Hippocampal formation (tissue), 2 donors: ENCODE measurements around the gene SCGB3A1.

Experiments
- DNase-seq, 2 donors: peaks; one replicate each; lab custom pipeline; 2025; lab: John Stamatoyannopoulos, UW

SCGB3A1 gene

DNA sequence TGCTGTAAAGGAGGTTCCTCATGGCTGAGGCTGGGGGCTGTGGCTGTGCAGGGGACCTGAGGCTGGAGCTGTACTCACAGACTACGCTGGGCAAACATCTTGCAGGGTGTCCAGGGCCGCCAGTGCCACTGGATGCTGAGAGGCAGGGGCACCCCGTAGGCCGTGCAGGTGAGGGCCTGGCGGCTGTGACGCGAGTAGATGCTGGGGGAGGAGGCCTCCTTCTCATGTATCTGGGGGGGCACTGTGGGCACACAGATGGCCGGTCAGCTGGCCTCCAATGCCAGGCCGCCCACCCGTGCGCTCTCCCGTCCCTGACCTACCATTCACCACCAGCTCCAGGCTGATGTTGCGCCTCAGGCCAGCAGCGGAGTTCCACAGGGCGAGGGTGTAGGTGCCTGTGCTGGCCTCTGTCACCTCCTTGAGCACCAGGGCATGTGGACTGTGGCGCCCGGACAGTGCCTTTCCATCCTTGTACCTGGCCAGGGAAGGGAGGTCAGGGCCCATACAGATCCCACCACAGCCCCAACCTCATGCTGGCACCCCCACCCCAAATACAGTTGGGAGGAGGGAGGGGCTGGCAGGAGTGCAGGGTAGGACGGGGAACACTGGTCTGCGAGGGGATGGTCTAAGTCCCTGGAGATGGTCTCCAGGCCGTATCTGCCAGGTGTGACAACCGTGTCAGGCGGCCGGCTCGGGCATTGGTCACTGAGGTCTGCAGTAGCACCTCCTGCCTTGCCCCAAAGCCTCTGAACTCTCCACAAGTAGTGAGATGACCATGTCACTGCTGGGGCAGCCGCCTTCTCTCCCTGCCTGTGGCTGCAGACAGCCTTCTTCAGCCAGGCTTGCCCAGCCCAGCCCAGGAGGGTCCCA is 34.7 kb upstream of the SCGB3A1 start:
- no peak for DNase-seq

DNA sequence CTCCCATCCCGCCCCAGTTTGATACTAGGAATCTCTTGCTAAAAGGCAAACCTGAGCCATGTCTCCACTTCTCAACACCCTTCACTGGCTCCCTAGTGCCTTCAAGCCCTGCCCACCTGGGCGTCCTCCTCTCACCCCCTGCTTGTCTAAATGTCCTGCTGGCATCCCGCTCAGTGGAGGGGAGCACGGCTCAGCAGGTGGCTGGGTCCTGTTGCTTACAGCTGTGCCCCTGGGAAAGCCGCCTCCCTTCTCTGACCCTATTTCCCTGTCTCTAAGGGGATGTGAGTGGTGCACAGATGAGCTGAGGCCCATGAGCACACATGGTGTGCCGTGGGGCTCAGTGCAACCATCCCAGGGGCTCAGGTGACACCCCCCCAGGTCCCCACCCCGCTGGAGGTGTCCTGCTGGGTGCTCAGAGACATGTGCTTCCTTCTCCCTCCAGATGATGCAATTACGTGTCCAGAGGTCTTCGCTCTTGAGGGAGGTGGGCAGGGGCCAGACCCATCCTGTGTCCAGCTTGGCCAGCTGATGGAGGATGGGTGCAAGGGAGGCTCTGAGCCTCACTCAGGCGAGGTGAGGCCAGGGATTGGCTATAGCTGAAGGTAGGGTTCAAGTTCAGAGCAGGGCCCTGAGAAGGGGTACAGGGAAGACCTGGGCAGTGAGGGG is 34.0 kb upstream of the SCGB3A1 start:
- no peak for DNase-seq

DNA sequence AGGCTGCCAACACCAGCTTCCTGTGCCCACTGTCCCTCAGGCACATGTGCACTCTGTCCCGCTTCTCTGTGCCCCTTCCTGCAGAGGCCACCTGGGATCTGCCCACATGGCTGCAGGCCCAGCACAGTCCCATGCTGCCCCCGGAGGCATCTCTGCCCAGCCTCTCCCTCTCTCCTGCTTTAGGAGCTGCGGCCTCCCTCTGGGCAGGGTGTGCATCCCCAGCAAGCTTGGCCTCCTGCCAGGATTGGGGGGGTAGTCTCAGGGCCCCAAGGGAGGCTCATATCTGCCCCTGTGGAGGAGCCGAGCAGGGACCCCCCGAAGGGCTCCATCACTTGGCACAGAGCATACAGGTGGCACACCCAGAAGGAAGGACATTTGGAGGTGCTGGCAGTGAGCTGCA is 33.3 kb upstream of the SCGB3A1 start:
- DNase-seq, result no peak

DNA sequence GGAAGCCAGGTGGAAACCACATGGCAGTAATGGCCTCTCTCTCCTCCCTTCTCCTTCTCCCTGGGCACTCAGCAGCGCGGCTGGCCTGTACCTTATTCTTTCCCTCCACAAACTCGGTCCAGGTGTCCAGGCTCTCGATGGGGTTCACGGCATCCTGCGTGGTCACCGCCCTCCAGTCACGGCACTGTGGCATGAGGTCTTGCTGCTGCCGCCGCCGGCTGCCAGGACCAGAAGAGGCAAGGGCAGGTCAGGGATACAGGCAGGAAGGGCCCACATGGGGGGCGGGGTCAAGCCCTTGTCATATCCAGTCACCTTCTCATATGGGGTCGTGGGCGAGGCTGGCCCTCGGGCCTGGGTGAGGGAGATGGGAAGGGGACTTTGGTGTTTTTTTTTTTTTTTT is 32.5 kb upstream of the SCGB3A1 start:
- no peak for DNase-seq

DNA sequence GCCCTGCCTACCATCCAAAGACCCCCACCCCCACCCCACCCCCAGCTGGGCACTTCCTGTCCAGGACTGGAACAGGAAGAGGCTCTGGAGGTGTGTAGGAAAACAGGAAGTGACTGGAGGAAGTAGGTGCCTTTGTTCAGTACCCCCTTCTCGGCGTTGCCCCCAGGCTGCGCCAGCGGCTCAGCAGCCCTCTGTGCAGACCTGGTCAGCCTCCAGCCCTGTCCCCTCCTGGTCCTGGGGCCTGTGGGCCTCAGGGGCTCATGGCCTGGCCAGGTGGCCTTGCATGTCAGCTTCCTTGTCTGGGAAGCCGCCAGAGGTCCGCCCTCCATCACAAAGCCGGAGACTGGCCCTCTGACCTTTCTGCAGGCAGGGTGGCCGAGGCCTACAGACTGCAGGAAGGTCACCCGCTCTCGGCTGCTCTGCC is 32.1 kb upstream of the SCGB3A1 start:
- DNase-seq, result no peak

DNA sequence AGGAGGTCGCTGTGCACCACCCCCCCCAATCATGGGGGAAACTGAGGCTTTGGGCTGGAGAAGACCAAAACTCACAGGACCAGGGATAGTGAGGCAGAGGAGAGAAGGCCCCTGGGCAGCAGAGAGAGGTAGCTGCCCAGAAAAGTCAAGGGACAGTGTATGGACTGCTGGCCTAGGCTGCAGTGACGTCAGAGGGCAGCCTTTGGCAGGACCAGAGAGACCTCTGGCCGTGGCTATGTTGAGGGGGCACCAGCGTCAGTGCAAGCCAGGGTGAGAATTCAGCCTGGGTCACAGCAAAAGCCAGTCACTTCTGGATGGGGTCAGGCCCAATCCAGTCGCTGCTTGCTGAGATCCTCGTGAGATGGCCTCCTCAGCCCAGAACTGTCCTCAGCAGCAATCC is 31.6 kb upstream of the SCGB3A1 start:
- DNase-seq, result no peak

DNA sequence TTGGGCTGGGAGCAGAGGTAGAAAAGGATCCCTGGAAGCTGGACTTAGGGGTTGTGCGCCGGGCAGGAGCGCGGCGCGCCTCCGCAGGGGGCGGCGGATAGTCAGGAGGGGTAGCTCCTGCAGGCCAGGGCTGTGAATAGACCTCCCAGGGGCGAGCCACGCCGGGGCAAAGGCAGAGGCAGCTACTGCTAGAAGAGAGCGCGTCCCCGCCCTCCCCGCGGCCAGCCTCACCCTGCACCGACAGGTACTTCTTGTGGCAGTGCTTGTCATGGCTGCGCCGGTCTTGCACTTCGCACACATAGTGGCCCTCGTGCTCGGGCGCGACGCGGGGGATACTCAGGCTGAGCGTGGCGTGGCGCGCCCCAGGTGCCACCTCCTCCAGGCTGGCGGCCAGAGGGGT is 30.0 kb upstream of the SCGB3A1 start:
- DNase-seq, result no peak

DNA sequence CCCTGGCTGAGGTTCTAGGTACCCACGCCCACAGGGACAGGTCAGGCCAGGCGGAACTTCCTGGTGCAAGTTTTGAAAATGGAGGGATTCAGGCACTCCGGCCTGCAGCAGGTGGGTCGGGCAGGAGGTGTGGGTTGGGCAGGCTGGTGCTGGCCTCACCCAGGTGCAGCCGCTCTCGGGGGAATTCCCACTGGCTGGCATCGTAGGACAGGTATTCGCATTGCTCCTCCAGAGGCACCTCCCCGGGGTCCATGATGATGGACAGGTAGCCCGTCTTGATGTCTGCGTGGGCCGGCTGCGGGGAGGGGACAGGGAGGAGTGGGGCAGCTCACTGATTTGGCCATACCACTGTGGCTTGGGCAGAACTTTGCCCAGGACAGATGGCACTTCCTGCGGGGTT is 28.7 kb upstream of the SCGB3A1 start:
- no peak for DNase-seq

DNA sequence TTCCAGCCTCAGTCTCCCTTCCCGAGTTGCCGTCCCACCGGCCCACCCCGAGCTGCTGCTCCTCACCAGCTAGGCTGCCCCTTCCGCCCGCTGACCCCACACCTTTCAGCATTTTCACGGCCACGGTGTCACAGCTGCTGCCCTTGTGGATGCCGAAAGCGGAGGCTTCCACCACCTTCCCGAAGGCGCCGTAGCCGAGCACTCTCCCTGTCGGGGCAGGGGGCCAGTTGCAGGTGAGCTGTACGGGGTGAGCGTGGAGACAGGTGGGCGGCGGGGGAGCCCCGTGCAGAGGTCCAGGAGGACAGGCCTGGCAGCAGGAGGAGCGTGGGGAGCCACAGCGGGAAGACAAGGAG is 28.2 kb upstream of the SCGB3A1 start:
- DNase-seq, result no peak

DNA sequence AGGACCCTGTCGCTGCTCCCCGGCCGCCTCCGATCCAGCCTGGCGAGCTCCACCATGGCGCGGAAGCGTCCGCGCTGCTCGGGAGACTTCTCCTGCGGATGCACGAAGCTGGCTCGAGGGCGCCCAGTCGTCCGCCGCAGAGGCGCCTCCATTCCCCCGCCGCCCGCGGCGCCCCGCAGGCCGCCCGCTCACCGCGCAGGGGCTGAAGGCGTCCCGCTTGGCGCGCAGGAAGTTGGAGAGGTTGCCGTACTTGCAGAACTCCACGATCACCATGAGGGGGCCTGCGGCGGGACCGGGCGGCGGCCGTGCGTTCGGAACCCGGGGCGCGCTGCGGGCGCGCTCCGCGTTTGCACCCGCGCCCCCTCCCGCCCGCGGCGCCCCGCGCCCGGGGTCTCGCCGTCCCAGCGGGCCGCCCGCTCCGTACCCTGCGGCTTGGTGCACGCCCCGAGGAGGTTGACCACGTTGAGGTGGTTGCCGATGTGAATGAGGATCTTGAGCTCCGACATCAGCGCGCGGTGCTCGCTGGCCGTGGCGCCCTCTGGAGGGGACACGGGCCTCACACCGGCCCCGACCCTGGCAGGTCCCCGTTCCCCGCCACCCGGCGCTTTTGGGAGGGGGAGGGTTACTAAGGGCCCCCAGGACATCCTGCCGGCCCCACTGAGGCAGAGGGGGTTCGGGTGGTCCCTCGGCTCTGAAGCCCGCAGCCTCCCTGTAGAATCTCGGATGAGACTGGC is 27.7 kb upstream of the SCGB3A1 start:
- DNase-seq, result no peak

DNA sequence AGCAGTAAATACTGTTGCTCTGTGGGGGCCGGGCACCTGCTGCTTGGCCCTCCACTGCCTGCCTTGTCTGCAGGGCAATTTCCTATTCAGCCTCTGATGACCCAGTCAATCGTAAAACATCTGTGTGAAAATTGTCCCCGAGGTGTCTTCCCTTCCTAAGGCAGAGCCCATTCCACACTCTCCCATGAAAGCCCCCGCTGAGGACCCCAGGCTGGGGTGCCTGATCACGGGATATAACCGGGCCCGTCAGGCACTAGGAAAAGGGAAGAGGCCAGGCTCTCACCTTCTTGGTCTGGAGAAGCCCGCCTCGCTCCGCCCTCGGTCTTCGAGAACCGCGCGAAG is 27.2 kb upstream of the SCGB3A1 start:
- no peak for DNase-seq

DNA sequence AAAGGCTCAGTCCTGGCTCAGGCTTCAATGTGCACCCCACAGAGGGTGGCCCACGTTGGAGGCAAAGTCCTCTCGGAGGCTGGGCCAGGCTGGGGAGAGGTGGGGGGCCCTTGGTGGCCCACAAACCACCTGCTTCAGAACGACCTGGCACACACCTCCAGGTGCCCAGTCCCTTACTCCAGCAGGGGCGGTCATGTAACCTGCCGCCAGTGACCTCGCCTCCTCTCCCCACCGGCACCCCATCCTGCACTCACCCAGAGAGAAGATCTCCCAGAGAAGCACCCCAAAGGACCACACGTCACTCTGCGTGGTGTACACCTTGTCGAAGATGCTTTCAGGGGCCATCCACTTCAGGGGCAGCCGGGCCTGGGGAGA is 22.5 kb upstream of the SCGB3A1 start:
- no peak for DNase-seq

DNA sequence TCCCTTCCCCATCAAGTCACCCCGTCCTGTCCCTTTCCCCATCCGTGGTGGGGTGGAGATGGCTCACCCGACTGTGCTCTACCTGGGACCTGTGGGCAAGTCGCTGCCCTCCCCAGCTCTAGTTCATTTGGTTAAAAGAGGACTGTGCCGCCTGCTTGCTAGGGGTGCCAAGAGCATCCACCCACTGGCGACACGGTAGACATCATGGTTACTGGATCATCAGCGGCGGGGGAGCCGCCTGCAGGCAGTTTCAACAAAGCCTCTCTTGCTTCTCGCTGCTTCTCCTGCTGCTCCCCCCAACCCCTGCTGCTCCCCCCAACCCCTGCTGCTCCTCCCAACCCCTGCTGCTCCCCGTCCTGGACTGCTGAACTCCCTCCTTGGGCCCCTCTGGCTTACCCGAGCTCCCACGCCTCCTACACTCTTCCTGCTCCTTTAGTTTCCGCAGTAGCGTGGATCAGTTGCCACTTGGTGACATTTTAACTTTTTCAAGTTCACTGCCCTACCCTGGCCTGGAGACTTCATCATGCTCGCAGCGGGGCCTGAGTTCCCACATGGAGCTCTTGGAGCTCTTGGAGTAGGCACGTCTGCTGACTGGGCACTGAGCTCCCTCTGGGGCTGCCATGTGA is 22.0 kb upstream of the SCGB3A1 start:
- DNase-seq, result no peak

DNA sequence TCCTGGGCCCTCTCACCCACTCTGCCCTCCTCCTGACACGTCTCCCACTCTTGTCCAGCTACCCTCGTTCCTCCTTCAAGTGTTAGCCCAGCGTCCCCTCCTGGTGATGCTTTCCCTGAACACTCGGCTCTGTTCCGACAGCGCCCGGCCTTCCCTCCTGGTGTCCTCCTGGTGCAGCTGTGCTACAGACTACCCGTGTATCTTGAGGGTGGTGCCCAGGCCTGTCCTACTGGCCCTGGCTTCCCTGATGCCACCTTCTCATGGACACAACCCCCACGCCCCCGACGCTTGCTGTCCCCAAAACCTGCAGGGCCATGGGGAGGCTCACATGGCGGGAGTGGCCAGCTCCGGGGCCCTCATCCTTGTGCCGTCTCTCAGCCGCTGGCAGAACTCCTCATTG is 21.4 kb upstream of the SCGB3A1 start:
- no peak for DNase-seq

DNA sequence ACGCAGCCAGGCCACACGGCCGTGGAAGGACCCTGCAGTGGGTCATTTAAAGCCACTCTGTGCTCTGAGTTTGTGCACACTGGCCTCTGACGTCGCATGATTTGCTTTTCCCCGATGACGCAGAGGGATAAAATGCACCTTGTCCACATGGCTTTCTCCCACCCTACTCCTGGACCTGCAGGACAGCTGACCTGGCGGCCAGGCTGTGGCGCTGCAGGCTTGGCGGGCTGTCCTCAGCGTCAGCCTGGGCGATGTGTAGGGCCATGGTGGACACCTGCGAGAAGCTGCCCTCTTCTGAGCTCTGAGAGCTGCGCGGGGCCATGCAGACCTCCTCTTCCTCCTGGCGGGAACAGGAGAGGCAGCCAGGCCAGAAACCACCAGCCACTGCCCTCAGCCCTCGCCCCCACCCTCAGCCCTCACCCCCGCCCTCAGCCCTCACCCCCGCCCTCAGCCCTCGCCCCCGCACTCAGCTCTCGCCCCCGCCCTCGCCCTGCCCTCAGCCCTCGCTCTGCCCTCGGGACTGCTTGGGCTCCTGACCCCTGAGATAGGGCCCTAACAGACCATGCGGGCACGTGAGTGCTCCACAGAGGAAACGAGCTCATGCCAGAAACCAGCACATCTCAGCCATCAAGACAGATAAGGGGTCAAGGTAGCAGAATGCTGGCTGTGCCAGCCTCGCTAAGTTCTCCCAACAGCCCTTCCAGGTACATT is 20.0 kb upstream of the SCGB3A1 start:
- no peak for DNase-seq

DNA sequence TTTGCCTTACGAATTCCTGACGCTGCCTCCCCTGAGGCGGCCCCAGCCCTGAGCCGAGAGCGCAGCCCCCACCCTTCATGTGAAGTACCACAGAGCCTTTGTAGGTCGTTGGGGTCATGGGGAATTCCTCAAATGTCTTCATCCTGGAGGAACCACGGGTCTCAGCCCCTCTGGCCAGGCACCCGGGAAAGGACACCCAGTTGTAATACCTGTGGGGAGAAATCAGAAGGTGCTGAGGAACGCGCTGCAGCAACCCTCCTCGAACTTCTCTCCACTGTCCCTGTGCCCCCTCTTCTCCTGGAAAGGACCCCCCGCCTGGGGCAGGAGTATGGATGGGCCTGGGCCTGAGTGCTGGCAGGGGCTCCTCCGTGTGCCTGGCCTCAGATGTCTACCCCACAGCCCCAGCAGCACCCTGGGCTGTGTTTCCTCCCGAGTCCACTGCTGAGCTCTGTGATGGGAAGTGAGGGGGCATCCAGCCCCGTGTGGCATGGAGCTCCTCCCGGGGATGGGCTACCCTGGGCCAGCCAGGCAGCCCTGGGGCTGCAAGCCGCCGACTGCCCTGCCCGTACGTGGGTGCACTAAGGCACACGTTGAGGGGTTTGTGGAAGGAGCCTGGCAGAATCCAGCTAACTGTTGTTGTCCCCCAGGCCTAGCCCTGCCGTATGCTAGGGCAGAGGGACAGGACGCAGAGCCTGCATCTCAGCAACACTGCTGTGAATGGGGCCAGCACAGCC is 18.7 kb upstream of the SCGB3A1 start:
- no peak for DNase-seq

DNA sequence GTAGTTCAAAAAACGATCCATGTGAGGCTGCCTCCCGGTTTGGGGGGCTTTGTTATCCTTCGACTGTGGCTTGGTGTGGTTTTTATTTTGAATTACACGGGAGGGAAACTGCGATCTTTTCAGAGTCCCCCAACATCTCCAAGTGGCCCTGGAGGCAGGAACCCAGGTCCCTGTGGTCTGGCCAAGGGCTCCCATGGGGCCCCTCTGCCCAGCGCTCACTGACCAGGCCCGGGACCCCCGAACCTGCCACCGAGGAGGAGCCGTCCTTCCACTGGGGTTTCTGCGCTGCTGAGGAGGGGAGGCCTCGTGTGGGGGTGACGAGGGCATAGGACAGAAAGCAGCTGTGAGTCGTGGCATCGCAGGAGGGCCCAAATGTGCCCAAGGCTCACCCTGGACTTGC is 18.1 kb upstream of the SCGB3A1 start:
- DNase-seq, result no peak

DNA sequence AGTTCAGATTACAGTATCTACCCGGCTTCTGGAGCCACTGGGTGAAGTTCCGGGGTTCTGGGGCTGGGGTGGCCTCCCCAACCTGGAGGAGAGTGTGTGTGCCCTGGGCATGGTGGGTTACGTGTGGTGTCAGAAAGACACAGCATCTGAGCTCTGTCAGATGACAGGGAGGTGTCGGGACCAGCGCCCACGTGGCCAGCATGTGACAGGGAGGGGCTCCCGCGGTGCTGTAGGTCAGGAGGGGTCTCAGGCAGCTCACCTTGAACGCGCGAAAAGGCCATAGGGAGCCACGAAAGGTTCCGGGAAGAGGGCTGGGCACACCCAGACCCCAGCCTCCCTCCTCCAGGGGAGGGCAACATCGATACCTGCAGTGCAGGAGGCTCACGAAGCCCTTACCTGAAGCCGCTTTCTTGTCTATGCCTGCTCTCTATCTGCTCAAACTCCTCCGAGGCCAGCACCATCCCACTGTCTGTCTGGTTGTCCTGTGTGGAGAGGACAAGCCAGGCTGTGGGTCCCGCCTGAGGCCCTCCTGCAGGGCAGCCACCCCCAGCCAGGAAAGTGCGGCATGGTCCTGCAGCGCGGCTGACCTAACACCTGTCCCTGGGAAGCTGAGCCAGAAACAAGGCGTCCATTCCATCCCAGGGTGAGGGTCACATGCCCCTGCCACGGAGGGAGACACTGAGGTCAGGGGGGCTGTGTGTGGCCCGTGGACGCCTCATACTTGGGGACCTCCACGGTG is 17.4 kb upstream of the SCGB3A1 start:
- DNase-seq, result no peak

DNA sequence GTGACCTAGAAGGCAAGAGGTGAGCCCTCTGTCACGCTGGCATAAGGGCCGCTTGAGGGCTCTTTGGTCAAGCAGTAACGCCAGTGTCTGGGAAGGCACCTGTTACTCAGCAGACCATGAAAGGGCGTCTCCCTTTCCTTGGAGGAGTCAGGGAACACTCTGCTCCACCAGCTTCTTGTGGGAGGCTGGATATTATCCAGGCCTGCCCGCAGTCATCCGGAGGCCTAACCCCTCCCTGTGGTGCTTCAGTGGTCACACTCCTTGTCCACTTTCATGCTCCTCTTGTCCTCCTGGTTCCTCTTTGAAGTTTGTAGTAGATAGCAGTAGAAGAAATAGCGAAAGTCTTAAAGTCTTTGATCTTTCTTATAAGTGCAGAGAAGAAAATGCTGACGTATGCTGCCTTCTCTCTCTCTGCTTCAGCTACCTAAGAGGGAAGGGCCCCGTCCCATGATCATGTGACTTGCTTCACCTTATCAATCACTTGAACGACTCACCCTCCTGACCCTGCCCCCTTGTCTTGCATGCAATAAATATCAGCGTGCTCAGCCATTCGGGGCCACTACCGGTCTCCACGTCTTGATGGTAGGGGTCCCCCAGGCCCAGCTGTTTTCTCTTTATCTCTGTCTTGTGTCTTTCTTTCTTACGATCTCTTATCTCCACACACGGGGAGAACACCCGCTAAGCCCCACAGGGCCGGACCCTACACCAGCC is 16.7 kb upstream of the SCGB3A1 start:
- no peak for DNase-seq

DNA sequence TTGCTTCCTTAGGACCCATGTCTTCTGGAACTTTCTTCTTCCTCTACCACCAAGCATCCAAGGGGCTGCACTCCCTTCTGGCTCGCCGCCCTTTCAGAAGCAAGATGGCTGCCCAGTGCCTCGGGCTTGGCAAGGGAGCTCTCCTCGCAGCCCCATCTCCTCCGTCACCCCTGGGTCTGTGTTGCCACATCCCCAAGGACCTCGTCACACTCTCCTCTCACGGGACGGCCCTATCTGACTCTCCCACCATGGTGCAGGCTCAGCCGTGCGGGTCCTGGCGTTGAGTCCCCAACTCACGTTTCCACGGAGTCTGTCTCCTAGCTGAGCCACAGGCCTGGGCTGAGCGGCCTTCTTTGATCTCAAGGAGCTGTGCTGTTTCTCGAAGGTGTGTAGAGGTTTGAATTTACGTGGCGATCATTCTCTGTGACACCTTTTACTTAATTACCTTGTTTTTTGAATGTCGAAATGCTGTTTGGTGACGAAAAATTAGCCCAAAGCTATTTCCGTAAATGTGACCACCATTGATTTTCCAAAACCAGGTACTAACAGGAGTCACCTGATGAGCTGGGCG is 15.0 kb upstream of the SCGB3A1 start:
- no peak for DNase-seq
